Measurements from ENCODE around the gene MFF. TPM values are rescaled to one million over a fixed set of nuclear protein-coding genes. Genes with fewer than 3 reads are reported as not detected.

The MFF gene
- total RNA-seq, 1 experiment from 2014 or later = 82.3 TPM

GRCh38 chr2:227326783-227327182 lies 1.7 kb downstream of the MFF start:
- no TSS peak for BruUV-seq (replicated peaks)
- Mint-ChIP-seq H3K27ac (ENCODE audit: unreplicated experiment) (peak overlapping the region; percentile 91), H3K4me3 (ENCODE audit: low read depth, unreplicated experiment) (peak overlapping the region; percentile 96), H3K27me3 (ENCODE audit: unreplicated experiment) (no peaks in the 10 kb centered on the region), H3K9me3 (ENCODE audit: low read depth, unreplicated experiment) (peaks cover 10% of the 10 kb centered on the region), H3K36me3 (ENCODE audit: insufficient read depth, unreplicated experiment) (peaks cover 29% of the 10 kb centered on the region), H3K4me1 (ENCODE audit: low read depth, unreplicated experiment) (peaks cover 25% of the 10 kb centered on the region)
- TF ChIP-seq, protein P1, sequence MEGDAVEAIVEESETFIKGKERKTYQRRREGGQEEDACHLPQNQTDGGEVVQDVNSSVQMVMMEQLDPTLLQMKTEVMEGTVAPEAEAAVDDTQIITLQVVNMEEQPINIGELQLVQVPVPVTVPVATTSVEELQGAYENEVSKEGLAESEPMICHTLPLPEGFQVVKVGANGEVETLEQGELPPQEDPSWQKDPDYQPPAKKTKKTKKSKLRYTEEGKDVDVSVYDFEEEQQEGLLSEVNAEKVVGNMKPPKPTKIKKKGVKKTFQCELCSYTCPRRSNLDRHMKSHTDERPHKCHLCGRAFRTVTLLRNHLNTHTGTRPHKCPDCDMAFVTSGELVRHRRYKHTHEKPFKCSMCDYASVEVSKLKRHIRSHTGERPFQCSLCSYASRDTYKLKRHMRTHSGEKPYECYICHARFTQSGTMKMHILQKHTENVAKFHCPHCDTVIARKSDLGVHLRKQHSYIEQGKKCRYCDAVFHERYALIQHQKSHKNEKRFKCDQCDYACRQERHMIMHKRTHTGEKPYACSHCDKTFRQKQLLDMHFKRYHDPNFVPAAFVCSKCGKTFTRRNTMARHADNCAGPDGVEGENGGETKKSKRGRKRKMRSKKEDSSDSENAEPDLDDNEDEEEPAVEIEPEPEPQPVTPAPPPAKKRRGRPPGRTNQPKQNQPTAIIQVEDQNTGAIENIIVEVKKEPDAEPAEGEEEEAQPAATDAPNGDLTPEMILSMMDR (IDR thresholded peaks at IDR 0.05; ENCODE audit: unreplicated experiment) = no peak
- DNase-seq = no peak
- intact Hi-C loops (cut with micrococcal nuclease; ENCODE audit: unreplicated experiment) = no loop called here
- CTCF ChIA-PET = no interaction called here

DNA sequence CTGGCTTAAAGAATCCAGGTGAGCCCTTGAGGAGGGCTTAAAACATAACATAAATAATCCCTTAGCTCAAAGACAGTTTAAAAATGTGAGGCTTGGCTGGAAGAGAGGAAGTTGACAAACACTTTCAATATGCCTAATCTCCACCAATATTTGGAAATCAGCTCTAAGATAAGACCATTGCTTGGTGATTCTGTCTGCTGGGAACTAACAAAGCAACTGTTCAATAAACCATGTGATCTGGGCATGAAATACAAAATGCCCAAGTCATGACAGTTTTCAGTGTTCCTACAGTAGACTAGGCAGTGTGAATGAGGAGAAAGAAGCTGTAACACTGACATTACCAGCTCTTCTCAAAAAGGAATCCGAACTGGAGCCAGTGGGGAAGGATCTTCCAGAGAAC lies 10.7 kb downstream of the MFF start:
- H3K9me3 Mint-ChIP-seq (ENCODE audit: low read depth, unreplicated experiment) = no peaks in the 10 kb centered on the region
- CTCF ChIA-PET = interaction anchor here (0.5 kb wide), 1 partner anchor 379 kb away, joined by 5 read pairs; no protein-coding TSS in a partner anchor

DNA sequence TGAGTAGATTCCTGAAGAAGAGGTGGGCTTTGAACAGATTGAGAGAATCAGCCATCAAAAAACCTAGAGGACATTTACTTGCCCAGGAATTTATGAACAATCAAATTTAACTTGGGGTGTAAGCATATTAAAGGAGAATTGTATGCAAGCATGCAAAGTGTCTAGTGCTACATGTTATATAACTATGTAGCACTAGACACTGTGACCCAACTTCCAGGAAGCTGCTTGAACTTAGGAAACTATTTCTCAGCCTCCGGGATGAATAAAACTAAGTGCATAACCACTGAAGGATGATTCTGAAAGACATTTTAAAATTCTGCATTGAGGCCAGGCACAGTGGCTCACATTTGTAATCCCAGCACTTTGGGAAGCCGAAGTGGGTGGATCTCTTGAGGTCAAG lies 12.4 kb downstream of the MFF start:
- no peak overlapping the region for H3K4me3 Mint-ChIP-seq (ENCODE audit: low read depth, unreplicated experiment)
- TF ChIP-seq, protein P1 (IDR thresholded peaks at IDR 0.05; ENCODE audit: unreplicated experiment) = no peak
- peaks cover 21% of the 10 kb centered on the region for H3K36me3 Mint-ChIP-seq (ENCODE audit: insufficient read depth, unreplicated experiment)
- H3K27ac Mint-ChIP-seq (ENCODE audit: unreplicated experiment) = no peak overlapping the region
- CTCF ChIA-PET = no interaction called here
- H3K9me3 Mint-ChIP-seq (ENCODE audit: low read depth, unreplicated experiment) = no peaks in the 10 kb centered on the region
- H3K4me1 Mint-ChIP-seq (ENCODE audit: low read depth, unreplicated experiment) = peaks cover 13% of the 10 kb centered on the region
- DNase-seq = no peak
- no TSS peak for BruUV-seq (replicated peaks)
- H3K27me3 Mint-ChIP-seq (ENCODE audit: unreplicated experiment) = no peaks in the 10 kb centered on the region
- intact Hi-C loops (cut with micrococcal nuclease; ENCODE audit: unreplicated experiment) = no loop called here

More for the DNA sequence above, 10.7 kb downstream of the MFF start:
- intact Hi-C loops (cut with micrococcal nuclease; ENCODE audit: unreplicated experiment) = no loop called here
- no TSS peak for BruUV-seq (replicated peaks)
- H3K36me3 Mint-ChIP-seq (ENCODE audit: insufficient read depth, unreplicated experiment) = peaks cover 26% of the 10 kb centered on the region
- no peaks in the 10 kb centered on the region for H3K27me3 Mint-ChIP-seq (ENCODE audit: unreplicated experiment)
- peaks cover 13% of the 10 kb centered on the region for H3K4me1 Mint-ChIP-seq (ENCODE audit: low read depth, unreplicated experiment)
- no peak overlapping the region for H3K27ac Mint-ChIP-seq (ENCODE audit: unreplicated experiment)
- H3K4me3 Mint-ChIP-seq (ENCODE audit: low read depth, unreplicated experiment) = no peak overlapping the region
- TF ChIP-seq, protein P1 (IDR thresholded peaks at IDR 0.05; ENCODE audit: unreplicated experiment) = no peak
- no peak for DNase-seq

DNA sequence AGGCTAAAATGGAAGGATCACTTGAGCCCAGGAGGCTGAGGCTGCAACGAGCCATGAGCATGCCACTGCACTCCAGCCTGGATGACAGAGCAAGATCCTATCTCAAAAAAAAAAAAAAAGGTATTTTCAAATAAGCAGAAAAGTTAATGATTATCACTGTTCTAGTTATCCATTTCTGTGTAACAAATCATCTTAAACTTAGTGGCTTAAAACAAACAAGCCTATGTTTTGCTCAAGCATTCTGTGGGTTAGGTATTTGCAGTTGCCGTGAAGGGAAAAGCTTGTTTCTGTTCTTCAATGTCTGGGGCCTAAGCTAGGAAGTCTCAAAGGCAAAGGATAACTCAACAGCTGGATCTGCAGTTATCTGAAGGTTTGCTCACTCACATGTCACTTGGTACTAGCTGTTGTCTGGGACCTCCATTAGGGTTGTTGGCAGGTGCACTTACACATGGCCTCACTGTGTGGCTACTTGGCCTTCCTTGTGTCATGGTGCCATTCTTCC lies 14.1 kb downstream of the MFF start:
- Mint-ChIP-seq H3K36me3 (ENCODE audit: insufficient read depth, unreplicated experiment) (peaks cover 16% of the 10 kb centered on the region), H3K4me1 (ENCODE audit: low read depth, unreplicated experiment) (peaks cover 13% of the 10 kb centered on the region), H3K9me3 (ENCODE audit: low read depth, unreplicated experiment) (no peaks in the 10 kb centered on the region), H3K27me3 (ENCODE audit: unreplicated experiment) (no peaks in the 10 kb centered on the region), H3K4me3 (ENCODE audit: low read depth, unreplicated experiment) (no peak overlapping the region), H3K27ac (ENCODE audit: unreplicated experiment) (no peak overlapping the region)
- BruUV-seq (replicated peaks) = no TSS peak
- intact Hi-C loops (cut with micrococcal nuclease; ENCODE audit: unreplicated experiment) = no loop called here
- peak; percentile 6 for DNase-seq
- TF ChIP-seq, protein P1 (IDR thresholded peaks at IDR 0.05; ENCODE audit: unreplicated experiment) = no peak
- CTCF ChIA-PET = interaction anchor here (0.7 to 1.1 kb wide), 4 partner anchors 12 to 209 kb away, joined by 3 to 4 read pairs (median 4); no protein-coding TSS in a partner anchor

Measured in Calu3 (cell line).